Spinal cord (tissue), 10 donors: ENCODE results near the gene PTPMT1. TPM values are rescaled to one million over a fixed set of nuclear protein-coding genes. Genes with fewer than 3 reads are reported as not detected.

Experiments used
- DNase-seq, 6 donors: peaks; one replicate each; pipeline versions ENCODE4 v3.0.0 to v3.0.0-alpha.2; 2013 to 2015; ENCODE audit warnings: low spot score in 6 of 6, low read depth in 4 of 6
- H3K27ac ChIP-seq: one replicate; pipeline ENCODE4 v1.5.1; 2013; ENCODE audit warnings: low read depth, low read length, control low read depth
- H3K27me3 ChIP-seq: one replicate; pipeline ENCODE4 v1.6.1; 2013; ENCODE audit warnings: low read length; ENCODE audit not compliant: control insufficient read depth, insufficient read depth
- H3K36me3 ChIP-seq: one replicate; pipeline ENCODE4 v1.6.1; 2013; ENCODE audit warnings: low read length; ENCODE audit not compliant: control insufficient read depth, insufficient read depth
- H3K4me1 ChIP-seq: one replicate; pipeline ENCODE4 v1.6.1; 2013; ENCODE audit warnings: low read length; ENCODE audit not compliant: control insufficient read depth, insufficient read depth
- H3K4me3 ChIP-seq: one replicate; pipeline ENCODE4 v1.5.1; 2013; ENCODE audit warnings: low read depth, low read length, control low read depth
- H3K9me3 ChIP-seq: one replicate; pipeline ENCODE4 v1.6.1; 2013; ENCODE audit warnings: low read length; ENCODE audit not compliant: control insufficient read depth, insufficient read depth
- WGBS: methylation state at CpG from one replicate; pipeline ENCODE4 v1.1.5; 2013; ENCODE audit warnings: missing lambda C conversion rate; ENCODE audit not compliant: insufficient coverage; 5-methylcytosine and 5-hydroxymethylcytosine counted together
- polyA plus RNA-seq, 2 donors: library from polyadenylated mRNA; unstranded; fragments of 120-200 nt; gene quantifications; one replicate each; pipeline ENCODE4 v1.2.1, GENCODE V29; 2013; ENCODE audit not compliant: insufficient read length in 2 of 2
- total RNA-seq, 2 donors: library from RNA; depleted of rRNA in 1 of 2; stranded (reverse); fragments of 120-200 nt in 1 of 2; fragments of >200 nt in 1 of 2; gene quantifications; one replicate each; pipeline versions ENCODE4 v1.2.3 to v1.2.4, GENCODE V29; 2013 to 2014
- donor health status: healthy.

The PTPMT1 gene
- total and polyA plus RNA-seq, 4 donors: 41.8 to 83.7 (median 78.3) TPM

DNA sequence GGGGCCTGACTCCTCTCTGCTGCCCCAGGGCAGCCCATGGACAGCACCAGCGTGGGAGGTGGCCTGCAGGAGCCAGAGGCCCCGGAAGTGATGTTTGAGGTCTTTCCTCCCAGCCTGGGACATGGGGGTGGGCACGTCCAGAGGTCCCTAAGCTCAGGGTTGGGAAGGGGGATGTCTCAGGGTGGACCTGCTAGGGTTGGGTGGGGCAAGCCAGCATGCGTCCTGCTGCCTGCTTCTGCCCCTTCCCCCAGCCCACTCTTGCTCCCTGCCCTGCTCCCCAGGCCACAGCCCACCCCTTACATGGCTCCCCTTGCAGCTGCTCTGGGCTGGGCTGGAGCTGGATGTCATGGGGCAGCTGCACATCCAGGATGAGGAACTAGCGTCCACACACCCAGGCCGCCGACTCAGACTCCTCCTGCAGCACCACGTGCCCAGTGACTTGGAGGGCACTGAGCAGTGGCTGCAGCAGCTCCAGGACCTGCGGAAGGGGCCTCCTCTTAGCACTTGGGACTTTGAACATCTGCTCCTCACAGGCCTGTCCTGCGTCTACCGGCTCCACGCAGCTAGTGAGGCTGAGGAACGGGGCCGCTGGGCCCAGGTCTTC is 22.4 kb downstream of the PTPMT1 start:
- Histone ChIP-seq H3K36me3 (peaks cover 78% of the 10 kb centered on the region), H3K4me1 (peaks cover 64% of the 10 kb centered on the region), H3K4me3 (no peak overlapping the region), H3K9me3 (no peaks in the 10 kb centered on the region), H3K27me3 (no peaks in the 10 kb centered on the region), H3K27ac (no peak overlapping the region)
- DNase-seq: no peak
- 83% methylated on average over 13 of the region's 14 CpGs for WGBS

- Histone ChIP-seq H3K27me3 (peaks cover 2% of the 10 kb centered on the region), H3K4me1 (peaks cover 75% of the 10 kb centered on the region), H3K27ac (no peak overlapping the region), H3K4me3 (peak overlapping the region; percentile 42), H3K9me3 (no peaks in the 10 kb centered on the region), H3K36me3 (peaks cover 66% of the 10 kb centered on the region)
- WGBS: 100% methylated on average over 4 of the region's 11 CpGs
- DNase-seq: no peak
Observed at GRCh38 chr11:47589118-47589517, 23.7 kb downstream of the PTPMT1 start.

DNA sequence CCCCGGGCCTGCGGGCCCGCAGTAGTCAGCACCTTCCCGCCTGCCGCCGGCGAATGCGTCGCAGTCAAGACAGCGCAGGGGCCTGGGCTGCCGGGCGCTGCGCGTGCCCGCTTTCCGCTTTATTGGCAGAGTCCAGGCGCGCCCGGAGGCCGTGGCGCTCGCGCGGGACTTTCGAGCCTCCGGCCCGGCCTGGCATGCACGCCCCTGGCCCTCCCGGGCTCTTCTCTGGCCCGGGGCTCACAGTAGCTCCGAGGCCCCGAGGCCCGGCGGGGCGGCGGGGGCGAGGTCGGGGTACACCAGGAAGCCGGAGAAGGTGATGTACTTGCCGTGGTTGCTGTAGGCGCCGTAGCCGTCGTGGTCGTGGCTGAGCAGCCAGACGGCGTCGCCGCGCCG is 24.2 kb downstream of the PTPMT1 start:
- 26% methylated on average over 51 of the region's 51 CpGs for WGBS
- DNase-seq: peak in 2 of 6 donors; percentile 55 to 59
- Histone ChIP-seq H3K9me3 (no peaks in the 10 kb centered on the region), H3K4me3 (peak overlapping the region; percentile 52), H3K27ac (no peak overlapping the region), H3K36me3 (peaks cover 61% of the 10 kb centered on the region), H3K4me1 (peaks cover 79% of the 10 kb centered on the region), H3K27me3 (peaks cover 2% of the 10 kb centered on the region)

GRCh38 chr11:47589977-47590861 is 24.8 kb downstream of the PTPMT1 start:
- H3K4me1 ChIP-seq: peaks cover 82% of the 10 kb centered on the region
- peaks cover 55% of the 10 kb centered on the region for H3K36me3 ChIP-seq
- no peaks in the 10 kb centered on the region for H3K9me3 ChIP-seq
- peaks cover 2% of the 10 kb centered on the region for H3K27me3 ChIP-seq
- H3K27ac ChIP-seq: no peak overlapping the region
- 21% methylated on average over 117 of the region's 122 CpGs for WGBS
- DNase-seq: peak in 3 of 6 donors; percentile 61 to 90 (median 90)
- peak overlapping the region; percentile 52 for H3K4me3 ChIP-seq

- no peak overlapping the region for H3K27ac ChIP-seq
- H3K4me1 ChIP-seq: peaks cover 70% of the 10 kb centered on the region
- WGBS: 33% methylated on average over 7 of the region's 7 CpGs
- H3K27me3 ChIP-seq: peaks cover 2% of the 10 kb centered on the region
- no peak for DNase-seq
- no peak overlapping the region for H3K4me3 ChIP-seq
- H3K36me3 ChIP-seq: peaks cover 39% of the 10 kb centered on the region
- no peaks in the 10 kb centered on the region for H3K9me3 ChIP-seq
Observed at GRCh38 chr11:47591764-47592163, 26.4 kb downstream of the PTPMT1 start.

- Histone ChIP-seq H3K36me3 (peaks cover 35% of the 10 kb centered on the region), H3K27ac (no peak overlapping the region), H3K9me3 (no peaks in the 10 kb centered on the region), H3K27me3 (peaks cover 2% of the 10 kb centered on the region), H3K4me1 (peaks cover 65% of the 10 kb centered on the region), H3K4me3 (no peak overlapping the region)
- 56% methylated on average over 4 of the region's 4 CpGs for WGBS
- DNase-seq: no peak
Observed at GRCh38 chr11:47592251-47592650, 26.9 kb downstream of the PTPMT1 start.

GRCh38 chr11:47592970-47593369 is 27.6 kb downstream of the PTPMT1 start:
- Histone ChIP-seq H3K9me3 (no peaks in the 10 kb centered on the region), H3K4me1 (peaks cover 58% of the 10 kb centered on the region), H3K4me3 (peak overlapping the region; percentile 55), H3K27me3 (peaks cover 2% of the 10 kb centered on the region), H3K36me3 (peaks cover 27% of the 10 kb centered on the region), H3K27ac (no peak overlapping the region)
- DNase-seq: no peak
- WGBS: 100% methylated on average over 1 of the region's 2 CpGs

DNA sequence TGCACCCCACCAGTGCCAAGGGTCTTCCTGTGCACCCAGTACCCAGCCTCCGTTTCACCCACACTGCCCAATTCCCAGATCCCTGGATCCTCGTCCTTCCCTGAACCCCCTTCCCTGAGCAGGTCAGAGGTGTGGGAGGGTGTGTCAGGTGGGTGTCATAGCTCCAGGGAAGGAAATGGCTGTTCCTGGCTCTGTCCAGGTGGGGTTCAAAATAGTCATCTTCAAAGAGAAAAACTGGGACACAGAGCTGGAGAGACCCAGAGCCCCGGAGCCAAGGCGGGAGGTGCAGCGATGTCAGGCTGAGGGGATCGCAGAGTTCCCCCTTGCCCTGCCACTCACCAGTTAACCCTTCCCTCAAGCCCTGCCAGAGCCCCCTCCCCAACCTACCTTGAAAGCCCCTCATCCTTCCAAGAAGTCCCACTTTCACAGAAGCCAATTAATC is 28.1 kb downstream of the PTPMT1 start:
- Histone ChIP-seq H3K27me3 (peaks cover 2% of the 10 kb centered on the region), H3K9me3 (no peaks in the 10 kb centered on the region), H3K27ac (no peak overlapping the region), H3K4me1 (peaks cover 52% of the 10 kb centered on the region), H3K4me3 (peak overlapping the region; percentile 55), H3K36me3 (peaks cover 22% of the 10 kb centered on the region)
- DNase-seq: peak in 1 of 6 donors; percentile 35
- 3% methylated on average over 4 of the region's 6 CpGs for WGBS

GRCh38 chr11:47593934-47594855 is 28.8 kb downstream of the PTPMT1 start, which contains the start of gene C1QTNF4:
TSS of gene C1QTNF4 (minus strand) at chr11:47594411. CDS start at chr11:47590810, 3,601 bp downstream.
- Histone ChIP-seq H3K4me3 (peak within 1 kb of the TSS; percentile 55), H3K9me3 (no peaks in the 10 kb centered on the region), H3K27me3 (peaks cover 2% of the 10 kb centered on the region), H3K36me3 (peaks cover 15% of the 10 kb centered on the region), H3K27ac (peak within 1 kb of the TSS; percentile 13), H3K4me1 (peaks cover 46% of the 10 kb centered on the region)
- WGBS: 1% methylated on average over 48 of the region's 48 CpGs
- peak in 2 of 6 donors; percentile 66 to 89 for DNase-seq
